ENCODE data around the gene GARIN6. TPM values are rescaled to one million over a fixed set of nuclear protein-coding genes. Genes with fewer than 3 reads are reported as not detected.

GARIN6 gene
- total RNA-seq, 2 experiments from 2014 or later, result not detected

DNA sequence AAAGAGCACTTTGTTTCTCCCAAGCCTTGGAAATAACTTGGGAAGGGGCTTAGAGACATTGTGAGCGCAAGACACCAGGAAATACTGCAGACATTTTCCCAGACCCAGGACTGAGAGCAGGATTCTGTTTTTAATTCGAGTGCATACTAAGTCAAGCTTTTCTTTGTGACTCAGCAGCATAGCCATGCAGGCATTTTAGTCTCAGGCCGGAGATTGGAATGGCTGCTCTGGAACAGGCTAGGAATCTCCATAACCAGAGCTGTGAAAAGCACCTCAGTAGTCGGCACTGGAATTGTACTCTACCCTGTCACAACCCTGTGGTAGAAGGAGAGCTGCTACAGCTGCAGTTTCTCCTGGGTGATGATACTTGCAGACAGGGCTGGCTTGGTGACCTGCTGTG is 28.9 kb upstream of the GARIN6 start:
- CTCF ChIA-PET (ENCODE audit: unreplicated experiment), result interaction anchor here (0.7 kb wide), 1 partner anchor 227 kb away, joined by 3 read pairs; no protein-coding TSS in a partner anchor

DNA sequence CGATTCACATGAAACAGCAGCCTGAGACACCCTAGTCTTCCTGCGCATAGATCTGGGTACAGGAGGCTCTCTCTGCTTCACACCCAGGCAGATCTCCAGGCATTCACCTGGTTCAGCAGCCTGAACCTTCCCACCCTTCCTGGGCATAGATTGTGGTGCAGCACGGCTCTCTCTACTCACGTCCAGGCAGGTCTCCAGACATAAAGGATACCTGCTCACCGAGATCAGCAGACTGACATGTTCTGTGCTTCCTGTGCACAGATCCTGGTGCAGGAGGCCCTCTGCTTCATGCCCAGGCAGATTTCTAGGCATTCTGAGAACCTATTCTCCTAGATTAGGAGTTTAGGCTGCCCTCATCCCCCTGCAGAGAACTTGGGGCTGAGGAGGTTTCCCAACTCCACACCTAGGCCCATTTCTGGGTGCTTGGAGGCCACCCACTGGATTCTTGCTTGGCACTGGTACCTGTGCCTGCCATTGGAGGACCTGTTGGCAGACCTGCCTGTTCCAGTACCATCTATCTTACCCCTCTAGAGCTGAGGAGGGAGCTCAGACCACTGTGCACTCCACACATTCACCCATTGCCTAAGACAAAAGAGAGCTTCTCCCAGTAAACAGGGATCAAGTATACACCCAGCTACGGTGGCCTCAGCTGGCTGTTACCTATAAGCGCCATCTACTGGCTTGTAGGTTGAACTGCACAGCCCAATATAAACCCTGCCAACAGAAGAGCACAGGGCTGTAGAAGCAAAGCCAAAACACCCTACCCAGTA is 28.0 kb upstream of the GARIN6 start:
- Histone ChIP-seq H2AFZ (ENCODE audit: low read length) (0 out of 2 replicates have a peak overlapping the region, but pooled peaks have one; percentile 26), H3K9me2 (ENCODE audit: insufficient read depth, low read length) (no peaks in the 10 kb centered on the region), H3K4me3 (ENCODE audit: low read depth, low read length, poor library complexity, severe bottlenecking) (no peak overlapping the region), H3K9me3 (ENCODE audit: low read length) (peaks cover 72% of the 10 kb centered on the region), H3K27ac (ENCODE audit: low read depth, low read length, poor library complexity, severe bottlenecking) (peak overlapping the region; percentile 22), H4K20me1 (ENCODE audit: insufficient read depth, low read length) (no peaks in the 10 kb centered on the region), H3K79me2 (ENCODE audit: insufficient read depth, low read depth, low read length) (no peaks in the 10 kb centered on the region), H3K36me3 (ENCODE audit: insufficient read depth, low read length) (peaks cover 47% of the 10 kb centered on the region), H3K4me2 (ENCODE audit: low read length) (no peak overlapping the region), H3K4me1 (ENCODE audit: insufficient read depth, low read length, poor library complexity, severe bottlenecking) (no peaks in the 10 kb centered on the region)
- CTCF ChIA-PET (ENCODE audit: unreplicated experiment), result interaction anchor here (0.9 to 1.4 kb wide), 3 partner anchors 229 to 576 kb away, joined by 3 to 6 read pairs (median 3); no protein-coding TSS in a partner anchor
- no TSS peak for BruUV-seq (replicated peaks)
- TF ChIP-seq EZH2phosphoT487 (IDR thresholded peaks at IDR 0.05; ENCODE audit: borderline replicate concordance, low read depth, low read length), result no peak
- TF ChIP-seq, protein P1, sequence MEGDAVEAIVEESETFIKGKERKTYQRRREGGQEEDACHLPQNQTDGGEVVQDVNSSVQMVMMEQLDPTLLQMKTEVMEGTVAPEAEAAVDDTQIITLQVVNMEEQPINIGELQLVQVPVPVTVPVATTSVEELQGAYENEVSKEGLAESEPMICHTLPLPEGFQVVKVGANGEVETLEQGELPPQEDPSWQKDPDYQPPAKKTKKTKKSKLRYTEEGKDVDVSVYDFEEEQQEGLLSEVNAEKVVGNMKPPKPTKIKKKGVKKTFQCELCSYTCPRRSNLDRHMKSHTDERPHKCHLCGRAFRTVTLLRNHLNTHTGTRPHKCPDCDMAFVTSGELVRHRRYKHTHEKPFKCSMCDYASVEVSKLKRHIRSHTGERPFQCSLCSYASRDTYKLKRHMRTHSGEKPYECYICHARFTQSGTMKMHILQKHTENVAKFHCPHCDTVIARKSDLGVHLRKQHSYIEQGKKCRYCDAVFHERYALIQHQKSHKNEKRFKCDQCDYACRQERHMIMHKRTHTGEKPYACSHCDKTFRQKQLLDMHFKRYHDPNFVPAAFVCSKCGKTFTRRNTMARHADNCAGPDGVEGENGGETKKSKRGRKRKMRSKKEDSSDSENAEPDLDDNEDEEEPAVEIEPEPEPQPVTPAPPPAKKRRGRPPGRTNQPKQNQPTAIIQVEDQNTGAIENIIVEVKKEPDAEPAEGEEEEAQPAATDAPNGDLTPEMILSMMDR (conservative IDR thresholded peaks at IDR 0.05; ENCODE audit: low read length), result peak; percentile 91
- POLR2A ChIA-PET, result interaction anchor here (0.6 to 1.9 kb wide), 5 partner anchors 8 to 337 kb away, joined by 3 to 4 read pairs (median 3); no protein-coding TSS in a partner anchor
- intact Hi-C loops (cut with micrococcal nuclease; ENCODE audit: unreplicated experiment), result loop anchor here (1.0 kb wide), 2 partner anchors 226 to 576 kb away; no protein-coding TSS in a partner anchor
- DNase-seq (ENCODE audit: low spot score), result peak; percentile 67

More for the DNA sequence above, 28.9 kb upstream of the GARIN6 start:
- no peak overlapping the region for H3K4me2 ChIP-seq (ENCODE audit: low read length)
- no peaks in the 10 kb centered on the region for H4K20me1 ChIP-seq (ENCODE audit: insufficient read depth, low read length)
- no TSS peak for BruUV-seq (replicated peaks)
- no peak for DNase-seq (ENCODE audit: low spot score)
- no peaks in the 10 kb centered on the region for H3K79me2 ChIP-seq (ENCODE audit: insufficient read depth, low read depth, low read length)
- POLR2A ChIA-PET, result interaction anchor here (0.6 to 1.2 kb wide), 3 partner anchors 18 to 336 kb away, joined by 3 to 5 read pairs (median 3); no protein-coding TSS in a partner anchor
- H2AFZ ChIP-seq (ENCODE audit: low read length), result 0 out of 2 replicates have a peak overlapping the region, but pooled peaks have one; percentile 8
- peaks cover 66% of the 10 kb centered on the region for H3K9me3 ChIP-seq (ENCODE audit: low read length)
- H3K9me2 ChIP-seq (ENCODE audit: insufficient read depth, low read length), result no peaks in the 10 kb centered on the region
- peak overlapping the region; percentile 22 for H3K27ac ChIP-seq (ENCODE audit: low read depth, low read length, poor library complexity, severe bottlenecking)
- no peak overlapping the region for H3K4me3 ChIP-seq (ENCODE audit: low read depth, low read length, poor library complexity, severe bottlenecking)
- H3K4me1 ChIP-seq (ENCODE audit: insufficient read depth, low read length, poor library complexity, severe bottlenecking), result no peaks in the 10 kb centered on the region
- TF ChIP-seq EZH2phosphoT487 (IDR thresholded peaks at IDR 0.05; ENCODE audit: borderline replicate concordance, low read depth, low read length), result no peak
- TF ChIP-seq, protein P1 (conservative IDR thresholded peaks at IDR 0.05; ENCODE audit: low read length), result no peak
- intact Hi-C loops (cut with micrococcal nuclease; ENCODE audit: unreplicated experiment), result no loop called here
- peaks cover 47% of the 10 kb centered on the region for H3K36me3 ChIP-seq (ENCODE audit: insufficient read depth, low read length)
